Measurements from ENCODE around the gene BANF1. TPM values are rescaled to one million over a fixed set of nuclear protein-coding genes. Genes with fewer than 3 reads are reported as not detected.
A peak's percentile ranks its signal among the peaks of the same experiment; 100 is the strongest.

Gene BANF1
- total and polyA plus RNA-seq, 2 of the 13 experiments (the other 11 are each of a cell fraction or from before 2014, with no cell fraction given): 40.5 to 86.5 TPM

GRCh38 chr11:66001942-66002647 lies at the start of gene BANF1, which contains the start of gene EIF1AD (continued):
- TF ChIP-seq ZBTB49 (CRISPR knock-in tag; IDR thresholded peaks at IDR 0.05; ENCODE audit: borderline replicate concordance) (no peak), ZSCAN21 (CRISPR knock-in tag; IDR thresholded peaks at IDR 0.05; ENCODE audit: borderline replicate concordance) (peak; percentile 60; the same call in 1 of the 2 replicates), RAD51 (IDR thresholded peaks at IDR 0.05; ENCODE audit: borderline replicate concordance) (no peak), PHF20 (CRISPR knock-in tag; IDR thresholded peaks at IDR 0.05) (peak; percentile 99), MZF1 (CRISPR knock-in tag; IDR thresholded peaks at IDR 0.05; ENCODE audit: borderline replicate concordance) (no peak), ZBTB34 (CRISPR knock-in tag; IDR thresholded peaks at IDR 0.05) (no peak), KAT7 (CRISPR knock-in tag; IDR thresholded peaks at IDR 0.05; ENCODE audit: borderline replicate concordance) (peak; percentile 88), MEIS1 (CRISPR knock-in tag; IDR thresholded peaks at IDR 0.05; ENCODE audit: borderline replicate concordance) (peak; percentile 86), SNAPC4 (CRISPR knock-in tag; IDR thresholded peaks at IDR 0.05) (0 out of 2 replicates have a peak, but pooled peaks have one; percentile 28), BORCS8-MEF2B (CRISPR knock-in tag; IDR thresholded peaks at IDR 0.05) (no peak), SIN3B (IDR thresholded peaks at IDR 0.05; ENCODE audit: low read length) (peak; percentile 95), EZH2 (conservative IDR thresholded peaks at IDR 0.05; ENCODE audit: low read depth, low read length) (no peak)

Measured in HepG2 (cell line).